ENCODE data around the gene EIF4G1. TPM values are rescaled to one million over a fixed set of nuclear protein-coding genes. Genes with fewer than 3 reads are reported as not detected.

Gene EIF4G1
- total RNA-seq, 4 donors from 2014 or later: 173 to 248 (median 192) TPM

- Histone ChIP-seq H3K4me3 (peak overlapping the region; percentile 48 to 98 (median 88)), H3K27me3 (no peaks in the 10 kb centered on the region), H3K9me3 (no peaks in the 10 kb centered on the region), H3K36me3 (peaks cover 0 to 22% (median 0%) of the 10 kb centered on the region in 3 donors), H3K27ac (peak overlapping the region; percentile 84 to 99 (median 97)), H3K4me1 (peaks cover 0 to 50% (median 31%) of the 10 kb centered on the region in 4 donors)
- TF ChIP-seq EP300 (IDR thresholded peaks at IDR 0.05) (peak in 1 of 2 donors; percentile 72), CTCF (IDR thresholded peaks at IDR 0.05) (no peak), POLR2A (IDR thresholded peaks at IDR 0.05) (peak; percentile 6 to 83)
- 0% methylated on average over 15 to 26 of the region's 89 CpGs for WGBS, 2 donors
- DNase-seq (ENCODE audit: low spot score in 2 of 2): peak; percentile 70 to 79
Observed at GRCh38 chr3:184314700-184315542, 515 bp downstream of the EIF4G1 start.

GRCh38 chr3:184315543-184315867, 1.1 kb downstream of the EIF4G1 start:
- no peaks in the 10 kb centered on the region for H3K9me3 ChIP-seq
- H3K36me3 ChIP-seq: peaks cover 0 to 24% (median 1%) of the 10 kb centered on the region in 3 donors
- 6 to 7% methylated on average over 5 to 6 of the region's 6 CpGs for WGBS, 2 donors
- H3K4me1 ChIP-seq: peaks cover 0 to 56% (median 36%) of the 10 kb centered on the region in 4 donors
- TF ChIP-seq CTCF (IDR thresholded peaks at IDR 0.05) (no peak), POLR2A (IDR thresholded peaks at IDR 0.05) (no peak), EP300 (IDR thresholded peaks at IDR 0.05) (no peak)
- H3K27ac ChIP-seq: peak overlapping the region; percentile 84 to 99 (median 97)
- no peak for DNase-seq (ENCODE audit: low spot score in 2 of 2)
- no peaks in the 10 kb centered on the region for H3K27me3 ChIP-seq
- peak overlapping the region; percentile 48 to 98 (median 88) for H3K4me3 ChIP-seq

GRCh38 chr3:184315871-184316661, 1.7 kb downstream of the EIF4G1 start:
- WGBS, 2 donors: 34 to 42% methylated on average over 16 of the region's 16 CpGs
- H3K27me3 ChIP-seq: no peaks in the 10 kb centered on the region
- peaks cover 0 to 62% (median 41%) of the 10 kb centered on the region in 4 donors for H3K4me1 ChIP-seq
- peak overlapping the region; percentile 48 to 98 (median 88) for H3K4me3 ChIP-seq
- peaks cover 2 to 30% (median 7%) of the 10 kb centered on the region in 3 donors for H3K36me3 ChIP-seq
- DNase-seq (ENCODE audit: low spot score in 2 of 2): no peak
- H3K27ac ChIP-seq: peak overlapping the region; percentile 84 to 99 (median 97)
- no peaks in the 10 kb centered on the region for H3K9me3 ChIP-seq
- TF ChIP-seq CTCF (IDR thresholded peaks at IDR 0.05) (no peak), POLR2A (IDR thresholded peaks at IDR 0.05) (no peak), EP300 (IDR thresholded peaks at IDR 0.05) (no peak)

GRCh38 chr3:184316792-184317191, 2.4 kb downstream of the EIF4G1 start:
- H3K27me3 ChIP-seq: no peaks in the 10 kb centered on the region
- no peak for DNase-seq (ENCODE audit: low spot score in 2 of 2)
- peak overlapping the region in 2 of 4 donors; percentile 86 to 98 for H3K4me3 ChIP-seq
- peaks cover 0 to 69% (median 41%) of the 10 kb centered on the region in 4 donors for H3K4me1 ChIP-seq
- no peak for TF ChIP-seq EP300 (IDR thresholded peaks at IDR 0.05)
- WGBS, 2 donors: 79 to 81% methylated on average over 7 of the region's 7 CpGs
- peak overlapping the region in 3 of 4 donors; percentile 96 to 99 (median 98) for H3K27ac ChIP-seq
- H3K36me3 ChIP-seq: peaks cover 7 to 37% (median 13%) of the 10 kb centered on the region in 3 donors
- no peaks in the 10 kb centered on the region for H3K9me3 ChIP-seq

- H3K9me3 ChIP-seq: no peaks in the 10 kb centered on the region
- peaks cover 7 to 41% (median 17%) of the 10 kb centered on the region in 3 donors for H3K36me3 ChIP-seq
- DNase-seq (ENCODE audit: low spot score in 2 of 2): no peak
- H3K27me3 ChIP-seq: no peaks in the 10 kb centered on the region
- peak overlapping the region in 3 of 4 donors; percentile 20 to 96 (median 92) for H3K27ac ChIP-seq
- TF ChIP-seq EP300 (IDR thresholded peaks at IDR 0.05) (no peak), CTCF (IDR thresholded peaks at IDR 0.05) (no peak), POLR2A (IDR thresholded peaks at IDR 0.05) (no peak)
- no peak overlapping the region for H3K4me3 ChIP-seq
- peaks cover 0 to 73% (median 41%) of the 10 kb centered on the region in 4 donors for H3K4me1 ChIP-seq
- 61 to 69% methylated on average over 5 of the region's 5 CpGs for WGBS, 2 donors
Observed at GRCh38 chr3:184317201-184317600, 2.8 kb downstream of the EIF4G1 start.
